Neural progenitor cell (in vitro differentiated cells): ENCODE measurements around the gene VWA5B2.

Experiments used
- CTCF ChIP-seq: fragments of 200-600 bp; sonication (generic); IDR thresholded peaks from 2 replicates; pipeline ENCODE4 v1.5.1; 2017; ENCODE audit warnings: antibody characterized with exemption, mild to moderate bottlenecking
- EZH2 ChIP-seq: fragments of 200-600 bp; sonication (generic); IDR thresholded peaks from 2 replicates; pipeline ENCODE4 v1.6.1; 2017; ENCODE audit warnings: antibody characterized with exemption, mild to moderate bottlenecking, moderate library complexity
- EZH2phosphoT487 ChIP-seq: fragments of 200-600 bp; sonication (generic); IDR thresholded peaks from 2 replicates; pipeline ENCODE4 v1.6.1; 2017; ENCODE audit warnings: antibody characterized with exemption

GRCh38 chr3:184186184-184186901, 43.0 kb upstream of the VWA5B2 start, which contains the start of gene ABCF3:
- TF ChIP-seq CTCF (no peak), EZH2phosphoT487 (no peak), EZH2 (no peak)
